ENCODE data around the gene GRIA3.

- no peak for TF ChIP-seq MAX (CRISPR knock-in tag; IDR thresholded peaks at IDR 0.05)
- no peak for TF ChIP-seq MYBL2 (CRISPR knock-in tag; IDR thresholded peaks at IDR 0.05)
- TF ChIP-seq ZNF263 (CRISPR knock-in tag; IDR thresholded peaks at IDR 0.05; ENCODE audit: low read depth), result no peak
- no peak for TF ChIP-seq CTCF (IDR thresholded peaks at IDR 0.05)
- TF ChIP-seq TEAD4 (CRISPR knock-in tag; IDR thresholded peaks at IDR 0.05), result no peak
- no peak for TF ChIP-seq ATF3 (CRISPR knock-in tag; conservative IDR thresholded peaks at IDR 0.05)
- no peak for TF ChIP-seq TCF7 (CRISPR knock-in tag; IDR thresholded peaks at IDR 0.05; ENCODE audit: low read depth)
- no peak for TF ChIP-seq USF1 (CRISPR knock-in tag; IDR thresholded peaks at IDR 0.05)
These were observed 12.3 kb upstream of the GRIA3 start for GRCh38 chrX:123171781-123172180.
